NCI-H146 treated with DMSO at 0.1 percent for 48 hours (cell line): Measurements from ENCODE around the gene DCTPP1.

Experiments
- DNase-seq: peaks from one replicate; lab custom pipeline; 2025; ENCODE audit not compliant: unreplicated experiment; lab: John Stamatoyannopoulos, UW

DCTPP1 gene

GRCh38 chr16:30382111-30382881, 47.5 kb downstream of the DCTPP1 start, which contains the start of gene SEPTIN1:
TSS of gene SEPTIN1 (minus strand) at chr16:30382561. CDS start at chr16:30382542, 19 bp downstream.
- no peak for DNase-seq

GRCh38 chr16:30381291-30382041, 48.4 kb downstream of the DCTPP1 start:
- no peak for DNase-seq

- no peak for DNase-seq
These were observed 49.0 kb downstream of the DCTPP1 start for GRCh38 chr16:30380803-30381208.

DNA sequence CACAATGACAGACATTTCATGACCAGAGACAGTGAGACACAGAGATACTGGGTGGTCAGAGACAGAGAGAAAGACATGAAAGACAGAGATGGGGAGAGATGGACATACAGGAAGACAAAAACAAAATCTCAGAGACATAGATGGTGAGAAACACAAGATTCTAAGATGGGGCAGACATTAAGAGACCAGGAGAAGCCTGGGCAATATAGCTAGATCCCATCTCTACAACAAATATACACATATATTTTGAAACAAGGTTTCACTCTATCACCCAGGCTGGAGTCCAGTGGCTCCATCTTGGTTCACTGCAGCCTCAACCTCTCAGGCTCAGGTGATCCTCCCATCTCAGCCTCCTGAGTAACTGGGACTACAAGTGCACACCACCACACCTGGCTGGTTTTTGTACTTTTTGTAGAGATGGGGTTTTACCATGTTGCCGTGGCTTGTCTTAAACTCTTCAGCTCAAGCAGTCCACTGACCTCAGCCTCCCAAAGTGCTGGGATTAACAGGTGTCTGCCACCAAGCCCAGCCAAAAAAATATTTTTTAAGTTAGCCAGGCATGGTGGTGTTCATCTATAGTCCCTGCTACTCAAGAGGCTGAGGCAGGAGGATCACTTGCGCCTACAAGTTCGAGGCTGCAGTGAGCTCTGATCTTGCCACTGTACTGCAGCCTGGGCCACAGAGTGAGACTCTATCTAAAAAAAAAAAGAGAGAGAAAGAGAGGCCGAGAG, 49.6 kb downstream of the DCTPP1 start:
- DNase-seq, result no peak

DNA sequence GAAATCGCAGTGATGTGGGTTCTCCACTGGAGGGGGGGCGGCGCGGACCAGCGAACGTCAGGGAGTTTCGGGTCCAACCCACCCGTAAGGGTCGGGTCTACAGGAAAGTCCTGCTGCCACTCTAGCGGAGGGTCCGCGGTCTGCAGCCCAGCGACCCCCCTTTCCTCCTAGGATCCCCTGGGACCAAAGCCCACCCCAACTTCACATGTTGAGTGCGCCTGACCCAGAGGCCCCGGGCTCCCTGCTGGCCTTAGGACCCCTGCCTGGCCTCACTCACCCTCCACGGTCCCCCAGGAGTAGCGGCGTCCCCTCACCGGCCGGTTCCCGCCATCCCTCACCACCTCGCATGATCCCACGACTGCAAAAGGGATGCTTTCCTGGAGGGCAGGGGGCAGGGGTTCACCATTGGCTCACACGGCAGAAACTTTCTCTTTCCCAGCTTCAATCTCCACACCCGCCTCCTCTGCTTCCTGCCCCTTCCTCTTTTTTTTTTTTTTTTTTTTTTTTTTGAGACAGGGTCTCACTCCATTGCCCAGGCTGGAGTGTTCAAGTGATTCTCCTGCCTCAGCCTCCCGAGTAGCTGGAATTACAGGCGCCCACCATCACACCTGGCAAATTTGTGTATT, 50.6 kb downstream of the DCTPP1 start:
- DNase-seq, result no peak

DNA sequence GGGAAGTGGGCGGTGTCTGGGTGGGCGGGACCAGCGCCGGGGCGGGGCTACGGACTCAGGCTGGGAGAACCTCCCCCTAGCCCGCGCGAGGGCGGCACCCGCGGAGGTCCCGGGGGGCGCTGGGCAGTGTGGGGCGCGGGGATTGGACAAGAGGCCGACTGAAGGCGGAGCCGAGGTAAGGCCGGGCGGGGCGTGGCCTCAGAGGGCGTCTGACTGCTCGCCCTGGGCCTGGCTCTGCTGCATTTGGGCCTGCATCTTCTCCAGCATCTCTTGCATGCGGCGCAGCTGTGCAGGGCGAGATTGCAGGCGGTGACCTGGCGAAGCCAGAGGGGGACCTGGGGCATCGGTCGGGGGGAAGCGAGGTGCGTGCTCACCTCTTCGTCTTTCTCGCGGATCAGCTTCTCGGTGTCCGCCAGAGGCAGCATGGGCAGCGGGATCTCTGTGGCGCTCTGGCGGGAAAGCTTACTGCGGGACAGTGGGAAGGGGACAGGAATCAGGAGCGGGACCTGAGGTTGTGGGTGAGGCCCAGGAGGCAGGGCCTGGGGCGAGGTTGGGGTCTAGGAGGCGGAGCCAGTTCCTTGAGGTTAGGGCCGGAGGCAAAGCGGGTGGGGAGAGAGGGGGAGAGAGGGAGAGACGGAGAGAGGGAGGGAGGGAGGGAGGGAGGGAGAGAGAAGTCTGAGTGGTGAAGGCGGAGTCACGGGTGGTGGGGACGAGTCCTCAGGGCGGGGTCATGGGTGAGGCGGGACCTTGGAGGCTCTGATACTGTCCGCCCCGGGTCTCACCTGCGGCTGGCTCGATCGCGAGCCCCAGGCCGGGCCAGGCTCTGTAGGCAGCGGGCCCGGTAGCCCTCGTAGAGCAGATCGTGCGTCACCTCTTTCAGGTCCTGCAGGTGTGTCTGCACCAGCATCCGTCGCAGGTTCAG, 51.3 kb downstream of the DCTPP1 start:
- DNase-seq, result peak; percentile 95

DNA sequence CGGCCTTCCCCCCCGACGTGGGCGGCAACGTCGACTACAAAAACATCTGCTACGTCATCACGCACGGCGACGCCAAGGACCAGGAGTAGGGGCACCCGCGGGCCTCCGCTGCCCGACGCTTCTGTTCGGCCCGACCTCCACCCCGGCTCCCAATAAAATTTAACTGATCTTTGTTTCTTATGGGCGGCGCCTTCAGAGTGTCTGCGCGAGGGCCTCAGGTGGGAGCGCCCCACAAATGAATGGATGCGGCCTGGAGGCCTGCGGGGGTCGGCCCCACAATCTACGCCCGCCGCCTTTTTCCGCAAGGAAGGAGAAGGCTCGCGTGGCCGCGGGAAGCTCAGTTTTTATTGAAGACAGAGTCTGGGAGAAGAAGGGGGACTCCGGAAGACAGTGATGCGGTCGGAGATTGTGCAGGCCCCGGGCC, 52.0 kb downstream of the DCTPP1 start:
- peak; percentile 92 for DNase-seq

- DNase-seq, result no peak
These were observed 52.6 kb downstream of the DCTPP1 start for GRCh38 chr16:30377050-30377811.

- no peak for DNase-seq
These were observed 53.3 kb downstream of the DCTPP1 start for GRCh38 chr16:30376461-30376902.

- DNase-seq, result no peak
These were observed 54.0 kb downstream of the DCTPP1 start for GRCh38 chr16:30375864-30376263.

DNA sequence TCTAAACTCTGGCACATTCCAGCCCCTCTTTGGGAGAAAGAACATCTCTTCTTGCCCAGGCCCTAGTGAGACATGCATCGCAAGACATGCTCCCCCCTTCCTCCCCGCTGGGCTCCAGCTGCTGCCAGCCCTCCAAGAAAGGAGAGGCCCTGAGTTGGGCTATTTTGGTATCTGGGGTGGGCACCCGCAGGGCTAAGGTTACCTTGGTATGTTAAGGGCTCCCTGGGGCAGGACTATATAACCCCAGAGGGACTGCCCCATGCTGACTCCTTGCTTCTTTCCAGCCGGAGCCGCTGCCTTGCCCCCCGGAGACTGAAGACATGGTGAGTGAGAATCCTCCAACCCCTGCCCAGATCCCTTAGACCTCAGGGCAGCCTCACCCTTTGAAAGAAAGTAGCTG, 55.3 kb downstream of the DCTPP1 start, which contains the start of gene MYL11:
Gene MYL11 (plus strand): TSS at position 265 of the 400 bp plus-strand sequence. CDS start 56 bp downstream, at position 321.
- no peak for DNase-seq
